HCT116 (cell line): ENCODE results near the gene SMARCB1. TPM values are rescaled to one million over a fixed set of nuclear protein-coding genes. Genes with fewer than 3 reads are reported as not detected.

Source experiments
- ATAC-seq: fragments of 200-7000 bp; cut with Tn5 transposase; 2 replicates; pipeline ENCODE4 v1.9.1; 2020; ENCODE audit warnings: mild to moderate bottlenecking, moderate library complexity
- BruUV-seq: library from RNA; stranded (reverse); fragments of 400-500 nt; replicated peaks from 2 replicates; lab custom pipeline; 2021; lab: Mats Ljungman, UMichigan
- CTCF ChIA-PET: fragments of 300-600 bp; sonication (Branson Sonifier 250); formaldehyde crosslinking; loops from one replicate; lab custom pipeline; 2021; ENCODE audit warnings: antibody characterized with exemption; lab: Charles Lee
- POLR2A ChIA-PET: fragments of 300-600, 350-600 bp; sonication (Branson Sonifier 250); formaldehyde crosslinking; loops from one replicate; lab custom pipeline; 2021; ENCODE audit warnings: antibody characterized with exemption; lab: Charles Lee
- RAD21 ChIA-PET, 2 experiments: fragments of 300-600 bp; sonication (Branson Sonifier 250); formaldehyde crosslinking; loops; one replicate each; lab custom pipeline; 2023; ENCODE audit warnings: low total read pairs in 2 of 2; ENCODE audit not compliant: uncharacterized antibody in 2 of 2, unreplicated experiment in 2 of 2, low non-redundant PET in 1 of 2; lab: Charles Lee
- DNase-seq: peaks from one replicate; pipeline ENCODE4 v3.0.0-alpha.2; 2010; ENCODE audit warnings: low read depth, low spot score
- H2AFZ ChIP-seq: fragments of 200-600 bp; shearing (Covaris generic), sonication (generic); 2 replicates; pipeline ENCODE4 v1.6.1; 2017; ENCODE audit warnings: low read depth, mixed run types, mixed read lengths, antibody characterized with exemption, low read length; ENCODE audit not compliant: poor library complexity, severe bottlenecking
- H3K27ac ChIP-seq: 2 replicates; pipeline ENCODE4 v1.5.1; 2012; ENCODE audit warnings: low read depth, low read length
- H3K27me3 ChIP-seq: fragments of 200-600 bp; sonication (generic); 2 replicates; pipeline ENCODE4 v1.6.1; 2016; ENCODE audit warnings: mixed run types, low read length, mixed read lengths; ENCODE audit not compliant: insufficient read depth
- H3K36me3 ChIP-seq, 2 experiments: fragments of 200-500 bp in 1 of 2; fragments of 200-600 bp in 1 of 2; sonication (Bioruptor generic) in 1 of 2; sonication (generic) in 1 of 2; 2 replicates each; pipeline versions ENCODE4 v1.5.1 to v1.6.1; 2014 to 2016; ENCODE audit warnings: low read length in 2 of 2, inconsistent platforms in 1 of 2, mixed read lengths in 1 of 2, mixed run types in 1 of 2; ENCODE audit not compliant: insufficient read depth in 2 of 2, control insufficient read depth in 1 of 2
- H3K4me1 ChIP-seq, 2 experiments: fragments of 200-600 bp in 1 of 2; sonication (generic) in 1 of 2; 2 replicates each; pipeline versions ENCODE4 v1.5.1 to v1.6.1; 2012 to 2017; ENCODE audit warnings: low read length in 2 of 2, inconsistent platforms in 1 of 2, mild to moderate bottlenecking in 1 of 2, mixed read lengths in 1 of 2, mixed run types in 1 of 2, moderate library complexity in 1 of 2; ENCODE audit not compliant: insufficient read depth in 2 of 2, control insufficient read depth in 1 of 2
- H3K4me2 ChIP-seq: fragments of 200-600 bp; sonication (generic); 2 replicates; pipeline ENCODE4 v1.6.1; 2017; ENCODE audit warnings: mixed run types, low read length, mixed read lengths
- H3K4me3 ChIP-seq, 2 experiments: fragments of 200-600 bp in 1 of 2; sonication (generic) in 1 of 2; replicated peaks in 1 of 2; 2 replicates each; pipeline ENCODE4 v1.5.1; 2011 to 2016; ENCODE audit warnings: low read length in 2 of 2, control low read depth in 1 of 2, low read depth in 1 of 2, mild to moderate bottlenecking in 1 of 2, mixed read lengths in 1 of 2, mixed run types in 1 of 2
- H3K79me2 ChIP-seq: fragments of 200-600 bp; sonication (generic); 2 replicates; pipeline ENCODE4 v1.6.1; 2017; ENCODE audit warnings: mild to moderate bottlenecking, mixed run types, low read length, moderate library complexity, mixed read lengths; ENCODE audit not compliant: insufficient read depth
- H3K9ac ChIP-seq: fragments of 200-600 bp; sonication (generic); 2 replicates; pipeline ENCODE4 v1.6.1; 2016; ENCODE audit warnings: low read length, mixed read lengths
- H3K9me2 ChIP-seq: fragments of 200-600 bp; sonication (generic), shearing (Covaris generic); 2 replicates; pipeline ENCODE4 v1.6.1; 2017; ENCODE audit warnings: mixed run types, mild to moderate bottlenecking, moderate library complexity; ENCODE audit not compliant: insufficient read depth
- H3K9me3 ChIP-seq, 2 experiments: fragments of 200-500 bp in 1 of 2; fragments of 200-600 bp in 1 of 2; sonication (Bioruptor generic) in 1 of 2; sonication (generic) in 1 of 2; 2 replicates each; pipeline ENCODE4 v1.6.1; 2014 to 2017; ENCODE audit warnings: low read length in 2 of 2, mixed read lengths in 2 of 2, inconsistent platforms in 1 of 2, low read depth in 1 of 2, mild to moderate bottlenecking in 1 of 2, mixed run types in 1 of 2, moderate library complexity in 1 of 2; ENCODE audit not compliant: control insufficient read depth in 1 of 2, insufficient read depth in 1 of 2
- H4K20me1 ChIP-seq: fragments of 200-600 bp; sonication (generic), shearing (Covaris generic); 2 replicates; pipeline ENCODE4 v1.6.1; 2017; ENCODE audit warnings: mixed run types, mild to moderate bottlenecking, moderate library complexity; ENCODE audit not compliant: insufficient read depth
- CEBPB ChIP-seq: IDR thresholded peaks from 2 replicates; pipeline ENCODE4 v1.6.1; 2012; ENCODE audit warnings: low read depth
- CTCF ChIP-seq, 3 experiments: fragments of 200-600 bp in 1 of 3; sonication (generic) in 1 of 3; IDR thresholded peaks in 2 of 3; conservative IDR thresholded peaks in 1 of 3; 2 replicates each; pipeline ENCODE4 v1.5.1; 2012 to 2017; ENCODE audit warnings: low read depth in 2 of 3, low read length in 2 of 3, antibody characterized with exemption in 1 of 3, borderline replicate concordance in 1 of 3, control low read depth in 1 of 3, mild to moderate bottlenecking in 1 of 3, mixed read lengths in 1 of 3, mixed run types in 1 of 3, moderate library complexity in 1 of 3; ENCODE audit not compliant: insufficient read depth in 1 of 3
- EGR1 ChIP-seq: IDR thresholded peaks from 2 replicates; pipeline ENCODE4 v1.6.1; 2012; ENCODE audit warnings: low read depth
- ELF1 ChIP-seq: IDR thresholded peaks from 2 replicates; pipeline ENCODE4 v1.6.1; 2012; ENCODE audit warnings: low read depth, borderline replicate concordance
- JUND ChIP-seq: IDR thresholded peaks from 2 replicates; pipeline ENCODE4 v1.6.1; 2012
- POLR2A ChIP-seq: IDR thresholded peaks from 2 replicates; pipeline ENCODE4 v1.7.0; 2011; ENCODE audit warnings: borderline replicate concordance; ENCODE audit not compliant: insufficient read depth, insufficient read length; ENCODE audit errors: extremely low read depth
- RAD21 ChIP-seq: IDR thresholded peaks from 2 replicates; pipeline ENCODE4 v1.6.1; 2012; ENCODE audit warnings: low read depth, mild to moderate bottlenecking
- REST ChIP-seq: IDR thresholded peaks from 2 replicates; pipeline ENCODE4 v1.6.1; 2012; ENCODE audit warnings: low read depth
- SP1 ChIP-seq: IDR thresholded peaks from 2 replicates; pipeline ENCODE4 v1.6.1; 2012; ENCODE audit warnings: low read depth
- TCF7L2 ChIP-seq: IDR thresholded peaks from 2 replicates; pipeline ENCODE4 v1.7.0; 2011; ENCODE audit warnings: borderline replicate concordance, inconsistent platforms; ENCODE audit not compliant: insufficient read depth, insufficient read length; ENCODE audit errors: extremely low read depth
- YY1 ChIP-seq: IDR thresholded peaks from 2 replicates; pipeline ENCODE4 v1.6.1; 2011; ENCODE audit warnings: low read length, low read depth, moderate library complexity, mild to moderate bottlenecking; ENCODE audit not compliant: insufficient replicate concordance; ENCODE audit errors: extremely low read depth
- ZBTB33 ChIP-seq: IDR thresholded peaks from 2 replicates; pipeline ENCODE4 v1.6.1; 2011; ENCODE audit warnings: mild to moderate bottlenecking, low read length, moderate library complexity; ENCODE audit not compliant: insufficient replicate concordance; ENCODE audit errors: extremely low read depth
- ZNF274 ChIP-seq: fragments of 200-500 bp; sonication (Bioruptor generic); IDR thresholded peaks from 2 replicates; pipeline ENCODE4 v1.6.1; 2014; ENCODE audit warnings: mild to moderate bottlenecking, low read depth, low read length, inconsistent platforms
- intact Hi-C: fragments of 100-400 bp; cut with micrococcal nuclease; formaldehyde crosslinking; loops from 2 replicates; pipeline ENCODE4 v1.10.0; 2022
- total RNA-seq: library from RNA; stranded (reverse); gene quantifications from one replicate; pipeline ENCODE4 v1.2.1, GENCODE V29; 2021; ENCODE audit not compliant: unreplicated experiment
- TF ChIP-seq, protein P1 (sequence below): IDR thresholded peaks from 2 replicates; pipeline ENCODE4 v1.6.1; 2012
- TF ChIP-seq, protein P2 (sequence below): IDR thresholded peaks from 2 replicates; pipeline ENCODE4 v1.6.1; 2012

Gene SMARCB1
- total RNA-seq, 1 experiment from 2014 or later, result 101 TPM

DNA sequence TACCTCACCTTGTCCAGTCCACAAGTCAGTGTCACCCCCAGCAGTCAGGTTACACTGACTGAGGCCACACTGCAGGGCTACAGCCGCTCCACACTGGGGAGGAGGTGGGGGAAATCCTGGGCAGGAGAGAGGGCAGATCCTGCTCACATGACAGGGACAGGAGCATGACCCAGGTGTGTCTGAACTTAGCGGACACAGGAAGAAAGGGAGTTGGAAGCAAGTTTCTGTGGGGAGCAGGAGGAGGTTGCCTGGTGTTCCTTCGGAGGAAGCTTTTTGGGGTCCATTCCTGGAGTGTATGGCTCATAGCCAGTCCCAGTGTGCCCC is 8.2 kb upstream of the SMARCB1 start:
- intact Hi-C loops, result no loop called here
- no peaks in the 10 kb centered on the region for H3K9me3 ChIP-seq
- no peak overlapping the region for H3K9ac ChIP-seq
- no peak overlapping the region for H3K4me3 ChIP-seq
- DNase-seq (no peak), ATAC-seq (no peak)
- no peaks in the 10 kb centered on the region for H3K9me2 ChIP-seq
- no peak for TF ChIP-seq ELF1
- TF ChIP-seq JUND, result no peak
- TF ChIP-seq ZBTB33, result no peak
- no peak for TF ChIP-seq SP1
- TF ChIP-seq, protein P1, sequence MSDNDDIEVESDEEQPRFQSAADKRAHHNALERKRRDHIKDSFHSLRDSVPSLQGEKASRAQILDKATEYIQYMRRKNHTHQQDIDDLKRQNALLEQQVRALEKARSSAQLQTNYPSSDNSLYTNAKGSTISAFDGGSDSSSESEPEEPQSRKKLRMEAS, result no peak
- TF ChIP-seq YY1, result no peak
- no peak for TF ChIP-seq REST
- no peak for TF ChIP-seq CEBPB
- TF ChIP-seq POLR2A, result no peak
- no peak for TF ChIP-seq TCF7L2
- no peak for TF ChIP-seq ZNF274
- TF ChIP-seq, protein P2, sequence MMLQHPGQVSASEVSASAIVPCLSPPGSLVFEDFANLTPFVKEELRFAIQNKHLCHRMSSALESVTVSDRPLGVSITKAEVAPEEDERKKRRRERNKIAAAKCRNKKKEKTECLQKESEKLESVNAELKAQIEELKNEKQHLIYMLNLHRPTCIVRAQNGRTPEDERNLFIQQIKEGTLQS, result no peak
- no peak for TF ChIP-seq RAD21
- TF ChIP-seq EGR1, result no peak
- no peak for TF ChIP-seq CTCF (IDR thresholded peaks at IDR 0.05 in 2 of 3, conservative IDR thresholded peaks at IDR 0.05 in 1 of 3; ENCODE audit: borderline replicate concordance in 1 of 3, insufficient read depth in 1 of 3, low read depth in 2 of 3, low read length in 2 of 3)
- ChIA-PET RAD21 (no interaction called here), CTCF (no interaction called here), POLR2A (interaction anchor here (2.8 kb wide), 1 partner anchor 11 kb away, joined by 6 read pairs; the partner anchor contains the start of gene CHCHD10)
- no peaks in the 10 kb centered on the region for H4K20me1 ChIP-seq
- H3K36me3 ChIP-seq, result no peaks in the 10 kb centered on the region
- no TSS peak for BruUV-seq
- no peaks in the 10 kb centered on the region for H3K79me2 ChIP-seq
- no peak overlapping the region for H2AFZ ChIP-seq
- no peak overlapping the region for H3K27ac ChIP-seq
- H3K4me2 ChIP-seq, result no peak overlapping the region
- peaks cover 20 to 41% of the 10 kb centered on the region in 2 experiments for H3K4me1 ChIP-seq
- H3K27me3 ChIP-seq, result no peaks in the 10 kb centered on the region
